Skeletal muscle tissue (tissue), 4 donors: ENCODE data around the gene ANXA10. TPM values are rescaled to one million over a fixed set of nuclear protein-coding genes. Genes with fewer than 3 reads are reported as not detected.
"Not testable (repeated sequence)": the region's sequence is repeated elsewhere in the genome, so short reads cannot be mapped to it uniquely, and the experiment has no call there.

Experiments used
- H3K27ac ChIP-seq: one replicate; pipeline ENCODE4 v1.7.0; 2013; ENCODE audit warnings: mild to moderate bottlenecking, low read depth, low read length, inconsistent platforms
- H3K27me3 ChIP-seq, 3 donors: one replicate each; pipeline ENCODE4 v1.7.0; 2013; ENCODE audit warnings: low read length in 3 of 3; ENCODE audit not compliant: control insufficient read depth in 3 of 3, insufficient read depth in 3 of 3
- H3K36me3 ChIP-seq, 3 donors: one replicate each; pipeline ENCODE4 v1.7.0; 2013; ENCODE audit warnings: low read length in 3 of 3; ENCODE audit not compliant: control insufficient read depth in 3 of 3, insufficient read depth in 3 of 3
- H3K4me1 ChIP-seq, 3 donors: one replicate each; pipeline ENCODE4 v1.7.0; 2013; ENCODE audit warnings: low read length in 3 of 3, mild to moderate bottlenecking in 3 of 3; ENCODE audit not compliant: control insufficient read depth in 3 of 3, insufficient read depth in 3 of 3
- H3K4me3 ChIP-seq, 3 donors: one replicate each; pipeline ENCODE4 v1.7.0; 2013; ENCODE audit warnings: low read length in 3 of 3
- H3K9ac ChIP-seq, 3 donors: one replicate each; pipeline ENCODE4 v1.7.0; 2013; ENCODE audit warnings: low read length in 3 of 3, mild to moderate bottlenecking in 3 of 3, moderate library complexity in 2 of 3, low read depth in 1 of 3
- H3K9me3 ChIP-seq, 3 donors: one replicate each; pipeline ENCODE4 v1.7.0; 2013; ENCODE audit warnings: low read length in 3 of 3; ENCODE audit not compliant: control insufficient read depth in 3 of 3
- total RNA-seq: library from RNA; depleted of rRNA; stranded (reverse); fragments of >200 nt; gene quantifications from one replicate; pipeline ENCODE4 v1.2.3, GENCODE V29; 2014
- donor health status: Osteomylitis.

Gene ANXA10
- total RNA-seq, 1 donor from 2014 or later: not detected

DNA sequence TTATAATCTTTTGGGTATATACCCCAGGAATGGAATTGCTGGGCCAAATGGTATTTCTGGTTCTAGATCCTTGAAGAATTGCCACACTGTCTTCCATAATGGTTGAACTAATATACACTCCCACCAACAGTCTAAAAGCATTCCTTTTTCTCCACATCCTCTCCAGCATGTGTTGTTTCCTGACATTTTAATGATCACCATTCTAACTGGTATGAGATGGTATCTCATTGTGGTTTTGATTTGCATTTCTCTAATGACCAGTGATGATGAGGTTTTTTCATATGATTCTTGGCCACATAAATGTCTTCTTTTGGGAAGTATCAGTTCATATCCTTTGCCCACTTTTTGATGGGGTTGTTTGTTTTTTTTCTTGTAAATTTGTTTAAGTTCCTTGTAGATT, 121.2 kb downstream of the ANXA10 start:
- H3K36me3 ChIP-seq: peaks cover 3 to 13% (median 6%) of the 10 kb centered on the region in 3 donors
- H3K27me3 ChIP-seq, H3K4me3 ChIP-seq: not testable (repeated sequence)

DNA sequence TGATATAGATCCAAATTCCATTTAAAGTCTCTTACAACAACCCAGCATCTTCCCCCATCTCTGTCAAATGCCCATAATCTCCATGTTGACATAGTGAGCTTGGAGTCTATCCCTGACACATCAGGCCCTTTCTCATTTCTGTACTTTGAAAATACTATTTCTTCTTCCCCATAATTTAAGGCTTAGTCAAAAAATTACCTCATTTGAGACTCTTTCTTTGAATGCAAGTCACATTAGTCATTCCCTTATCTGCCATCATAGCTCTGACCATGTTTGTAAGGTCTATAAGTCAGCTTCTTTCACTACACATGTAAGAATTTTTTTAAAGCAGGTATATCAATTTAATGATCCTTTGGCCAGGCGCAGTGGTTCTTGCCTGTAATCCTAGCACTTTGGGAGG, 126.3 kb downstream of the ANXA10 start:
- Histone ChIP-seq H3K4me1 (no peaks in the 10 kb centered on the region), H3K36me3 (peaks cover 3 to 13% (median 13%) of the 10 kb centered on the region in 3 donors), H3K27ac (no peak overlapping the region), H3K4me3 (no peak overlapping the region), H3K9ac (no peak overlapping the region), H3K9me3 (no peaks in the 10 kb centered on the region), H3K27me3 (no peaks in the 10 kb centered on the region)

More for the DNA sequence above, 121.2 kb downstream of the ANXA10 start:
- not testable (repeated sequence) for H3K4me1 ChIP-seq, H3K9me3 ChIP-seq, H3K9ac ChIP-seq, H3K27ac ChIP-seq

DNA sequence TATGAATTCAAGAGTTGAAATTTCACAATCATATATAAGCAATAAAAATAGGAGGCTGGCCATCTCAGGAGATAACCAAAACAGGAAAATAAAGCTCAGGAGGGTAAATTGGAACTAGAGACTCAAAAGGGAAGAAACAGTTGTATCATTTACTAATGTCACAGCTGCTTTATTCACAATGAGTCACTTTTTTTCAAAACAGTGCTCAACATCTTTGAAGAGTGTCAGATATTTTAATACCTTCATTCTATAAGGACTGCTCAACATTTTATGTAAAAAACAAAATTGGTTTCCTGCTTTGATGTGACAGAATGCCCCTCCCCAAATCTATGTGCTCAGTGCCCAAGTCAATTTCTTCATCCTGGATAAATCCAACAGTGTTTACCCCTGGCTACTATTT, 128.6 kb downstream of the ANXA10 start:
- no peak overlapping the region for H3K9ac ChIP-seq
- H3K36me3 ChIP-seq: peaks cover 3 to 15% (median 13%) of the 10 kb centered on the region in 3 donors

DNA sequence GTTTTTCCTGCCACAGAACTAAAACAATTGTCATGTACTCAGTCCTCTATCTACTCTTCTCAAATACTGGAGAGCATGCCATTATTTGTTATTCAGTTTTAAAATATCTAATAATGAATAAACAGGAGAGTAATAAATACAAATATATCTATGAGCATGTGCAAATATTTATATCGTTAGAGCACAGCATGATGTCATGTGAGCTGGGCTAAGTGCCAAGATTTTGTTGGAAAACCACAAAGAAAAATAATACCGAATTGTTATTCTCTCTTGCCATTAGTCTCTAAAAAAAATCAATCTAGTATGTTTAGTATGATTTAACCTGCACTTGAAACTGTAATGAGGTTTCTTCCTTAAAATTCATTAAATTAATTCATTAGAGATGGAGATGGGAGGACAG, 129.0 kb downstream of the ANXA10 start:
- Histone ChIP-seq H3K4me3 (no peak overlapping the region), H3K9me3 (no peaks in the 10 kb centered on the region), H3K9ac (no peak overlapping the region), H3K4me1 (no peaks in the 10 kb centered on the region), H3K27ac (no peak overlapping the region), H3K36me3 (peaks cover 3 to 15% (median 13%) of the 10 kb centered on the region in 3 donors), H3K27me3 (no peaks in the 10 kb centered on the region)

More for the DNA sequence above, 128.6 kb downstream of the ANXA10 start:
- no peaks in the 10 kb centered on the region for H3K4me1 ChIP-seq
- no peaks in the 10 kb centered on the region for H3K27me3 ChIP-seq
- no peaks in the 10 kb centered on the region for H3K9me3 ChIP-seq
- no peak overlapping the region for H3K27ac ChIP-seq
- H3K4me3 ChIP-seq: no peak overlapping the region

Other genes starting within 250 kb of the ANXA10 start
- gene DDX60, start 226.2 kb downstream of the ANXA10 start, total RNA-seq: 8.9 TPM